Keratinocyte (primary cell): ENCODE data around the gene SMPD3. TPM values are rescaled to one million over a fixed set of nuclear protein-coding genes. Genes with fewer than 3 reads are reported as not detected.

Experiments used
- DNase-seq: peaks from one replicate; pipeline ENCODE4 v3.0.0-alpha.2; 2011; ENCODE audit warnings: low read depth, missing footprints, low spot score
- FAIRE-seq: peaks from 2 replicates; lab custom pipeline; 2011; peaks lifted over from hg19 to GRCh38; lab: Jason Lieb, UNC
- H2AFZ ChIP-seq: 2 replicates; pipeline ENCODE4 v1.6.0; 2012; ENCODE audit warnings: low read length, control low read depth, inconsistent platforms; ENCODE audit not compliant: control insufficient read depth
- H3K27ac ChIP-seq: 2 replicates; pipeline ENCODE4 v1.5.1; 2011; ENCODE audit warnings: low read length; ENCODE audit not compliant: control insufficient read depth, insufficient read depth
- H3K27me3 ChIP-seq: 3 replicates; pipeline ENCODE4 v1.6.0; 2011; ENCODE audit warnings: low read length; ENCODE audit not compliant: control insufficient read depth, insufficient read depth; ENCODE audit errors: extremely low read depth
- H3K36me3 ChIP-seq, 2 experiments: 2 replicates in 1 of 2; 3 replicates in 1 of 2; pipeline ENCODE4 v1.5.1; 2011; ENCODE audit warnings: low read length in 2 of 2, mild to moderate bottlenecking in 1 of 2; ENCODE audit not compliant: control insufficient read depth in 2 of 2, insufficient read depth in 2 of 2; ENCODE audit errors: extremely low read depth in 1 of 2
- H3K4me1 ChIP-seq: 3 replicates; pipeline ENCODE4 v1.5.1; 2011; ENCODE audit warnings: low read length; ENCODE audit not compliant: control insufficient read depth, insufficient read depth; ENCODE audit errors: extremely low read depth
- H3K4me2 ChIP-seq: 3 replicates; pipeline ENCODE4 v1.6.0; 2011; ENCODE audit warnings: low read depth, low read length; ENCODE audit not compliant: control insufficient read depth, insufficient read depth; ENCODE audit errors: extremely low read depth
- H3K4me3 ChIP-seq, 3 experiments: fragments of 200-600 bp in 1 of 3; sonication (generic) in 1 of 3; 2 replicates in 2 of 3; 3 replicates in 1 of 3; pipeline ENCODE4 v1.5.1; 2011 to 2016; ENCODE audit warnings: low read length in 3 of 3, mild to moderate bottlenecking in 3 of 3, control low read depth in 2 of 3, inconsistent platforms in 1 of 3, low read depth in 1 of 3, mixed read lengths in 1 of 3, mixed run types in 1 of 3, moderate library complexity in 1 of 3; ENCODE audit not compliant: control insufficient read depth in 2 of 3, insufficient read depth in 2 of 3; ENCODE audit errors: extremely low read depth in 1 of 3
- H3K79me2 ChIP-seq: 2 replicates; pipeline ENCODE4 v1.6.0; 2012; ENCODE audit warnings: low read length; ENCODE audit not compliant: control insufficient read depth, insufficient read depth
- H3K9ac ChIP-seq: 3 replicates; pipeline ENCODE4 v1.6.0; 2011; ENCODE audit warnings: low read length; ENCODE audit not compliant: control insufficient read depth, insufficient read depth; ENCODE audit errors: extremely low read depth
- H3K9me1 ChIP-seq: 3 replicates; pipeline ENCODE4 v1.6.0; 2011; ENCODE audit warnings: low read length; ENCODE audit not compliant: control insufficient read depth, insufficient read depth; ENCODE audit errors: extremely low read depth
- H3K9me3 ChIP-seq: 2 replicates; pipeline ENCODE4 v1.5.1; 2012; ENCODE audit warnings: low read depth, low read length; ENCODE audit not compliant: control insufficient read depth
- H4K20me1 ChIP-seq: 3 replicates; pipeline ENCODE4 v1.6.0; 2011; ENCODE audit warnings: low read length; ENCODE audit not compliant: control insufficient read depth, insufficient read depth; ENCODE audit errors: extremely low read depth
- CTCF ChIP-seq, 3 experiments: IDR thresholded peaks in 1 of 3; conservative IDR thresholded peaks in 1 of 3; optimal IDR thresholded peaks in 1 of 3; 2 replicates in 2 of 3; 3 replicates in 1 of 3; pipeline versions ENCODE3 to v1.5.1; 2011; ENCODE audit warnings: low read length in 3 of 3, mild to moderate bottlenecking in 3 of 3, moderate library complexity in 2 of 3, control low read depth in 1 of 3, inconsistent platforms in 1 of 3; ENCODE audit not compliant: insufficient read depth in 2 of 3; ENCODE audit errors: extremely low read depth in 1 of 3
- EZH2 ChIP-seq: IDR thresholded peaks from one replicate; pipeline ENCODE4 v1.6.1; 2012; ENCODE audit warnings: inconsistent platforms, mild to moderate bottlenecking, low read length, moderate library complexity
- dilution Hi-C: fragments of 300-500 bp; cut with MboI; formaldehyde crosslinking; loops from one replicate; pipeline ENCODE4 v1.7.0; 2020; ENCODE audit warnings: low sequenced_read_pairs; ENCODE audit not compliant: extremely low pct_ligation_motif_present
- polyA plus RNA-seq, 5 experiments: library from polyadenylated mRNA; depleted of rRNA in 3 of 5; stranded (reverse) in 3 of 5; stranded (forward) in 1 of 5; unstranded in 1 of 5; fragments of >200 nt; gene quantifications; 1 replicate in 1 of 5; 2 replicates in 3 of 5; 3 replicates in 1 of 5; pipeline versions ENCODE4 v1.2.1 to v1.2.3, GENCODE V29; 2011 to 2012; ENCODE audit warnings: missing spikeins in 2 of 5, low read depth in 1 of 5, low replicate concordance in 1 of 5

The SMPD3 gene
- polyA plus RNA-seq, 1 donor (not counting 4 experiments of a cell fraction or from before 2014, with no cell fraction given): 0.34 TPM

- H3K9ac ChIP-seq: no peak overlapping the region
- dilution Hi-C loops: no loop called here
These were observed 101.3 kb downstream of the SMPD3 start for GRCh38 chr16:68346892-68347480.

GRCh38 chr16:68345958-68346635 lies 102.2 kb downstream of the SMPD3 start:
- no peak for FAIRE-seq
- no peak for TF ChIP-seq CTCF (optimal IDR thresholded peaks at IDR 0.05 in 1 of 3, IDR thresholded peaks at IDR 0.05 in 1 of 3, conservative IDR thresholded peaks at IDR 0.05 in 1 of 3; ENCODE audit: extremely low read depth in 1 of 3, insufficient read depth in 2 of 3, low read length in 3 of 3)
- TF ChIP-seq EZH2: no peak
- dilution Hi-C loops: no loop called here

More at GRCh38 chr16:68346892-68347480, 101.3 kb downstream of the SMPD3 start:
- Histone ChIP-seq H4K20me1 (peaks cover 4% of the 10 kb centered on the region), H3K27me3 (no peaks in the 10 kb centered on the region), H3K9me1 (no peaks in the 10 kb centered on the region), H3K4me2 (no peak overlapping the region), H3K4me1 (peaks cover 7% of the 10 kb centered on the region), H3K4me3 (no peak overlapping the region), H3K27ac (no peak overlapping the region), H3K9me3 (no peaks in the 10 kb centered on the region), H2AFZ (no peak overlapping the region), H3K36me3 (peaks cover 18 to 34% of the 10 kb centered on the region in 2 experiments), H3K79me2 (no peaks in the 10 kb centered on the region)
- no peak for DNase-seq
- FAIRE-seq: no peak
- TF ChIP-seq CTCF (optimal IDR thresholded peaks at IDR 0.05 in 1 of 3, IDR thresholded peaks at IDR 0.05 in 1 of 3, conservative IDR thresholded peaks at IDR 0.05 in 1 of 3; ENCODE audit: extremely low read depth in 1 of 3, insufficient read depth in 2 of 3, low read length in 3 of 3): no peak

More at GRCh38 chr16:68345958-68346635, 102.2 kb downstream of the SMPD3 start:
- peaks cover 4% of the 10 kb centered on the region for H4K20me1 ChIP-seq
- H3K36me3 ChIP-seq: peaks cover 15 to 34% of the 10 kb centered on the region in 2 experiments
- H3K4me3 ChIP-seq: no peak overlapping the region
- H3K9me1 ChIP-seq: no peaks in the 10 kb centered on the region
- no peak overlapping the region for H2AFZ ChIP-seq
- no peak overlapping the region for H3K4me2 ChIP-seq
- peaks cover 7% of the 10 kb centered on the region for H3K4me1 ChIP-seq
- DNase-seq: no peak
- H3K79me2 ChIP-seq: no peaks in the 10 kb centered on the region
- no peaks in the 10 kb centered on the region for H3K27me3 ChIP-seq
- H3K27ac ChIP-seq: no peak overlapping the region
- no peak overlapping the region for H3K9ac ChIP-seq
- no peaks in the 10 kb centered on the region for H3K9me3 ChIP-seq
